Right atrium auricular region (tissue), 2 donors: Measurements from ENCODE around the gene NFATC2IP. TPM values are rescaled to one million over a fixed set of nuclear protein-coding genes. Genes with fewer than 3 reads are reported as not detected.
A peak's percentile ranks its signal among the peaks of the same experiment; 100 is the strongest.
"Not testable (repeated sequence)": the region's sequence is repeated elsewhere in the genome, so short reads cannot be mapped to it uniquely, and the experiment has no call there.

Source experiments
- DNase-seq: peaks from one replicate; pipeline ENCODE4 v3.0.0-alpha.2; 2019; ENCODE audit warnings: low spot score
- H3K27ac ChIP-seq, 2 donors: fragments of 200-600 bp; sonication (generic); 1 replicate in 1 of 2; 2 replicates in 1 of 2; pipeline ENCODE4 v1.5.1; 2016 to 2019
- H3K27me3 ChIP-seq, 2 donors: fragments of 200-600 bp; sonication (generic); one replicate each; pipeline versions ENCODE4 v1.5.1 to v1.6.0; 2017 to 2019
- H3K36me3 ChIP-seq: fragments of 200-600 bp; sonication (generic); one replicate; pipeline ENCODE4 v1.5.1; 2016
- H3K4me1 ChIP-seq, 2 donors: fragments of 200-600 bp; sonication (generic); one replicate each; pipeline versions ENCODE4 v1.5.1 to v1.6.0; 2017 to 2019
- H3K4me3 ChIP-seq, 2 donors: fragments of 200-600 bp; sonication (generic); 1 replicate in 1 of 2; 2 replicates in 1 of 2; pipeline ENCODE4 v1.5.1; 2017 to 2019; ENCODE audit warnings: mild to moderate bottlenecking in 1 of 2, moderate library complexity in 1 of 2
- H3K9me3 ChIP-seq, 2 donors: fragments of 200-600 bp; sonication (generic); one replicate each; pipeline ENCODE4 v1.5.1; 2019
- total RNA-seq, 2 donors: library from RNA; depleted of rRNA; stranded (reverse); fragments of >200 nt; gene quantifications; one replicate each; pipeline ENCODE4 v1.1.0, GENCODE V29; 2016
- TF ChIP-seq, protein P1 (sequence below), 2 donors: fragments of 200-600 bp; sonication (generic); IDR thresholded peaks; one replicate each; pipeline ENCODE4 v1.5.1; 2019; ENCODE audit warnings: antibody characterized with exemption in 2 of 2

Gene NFATC2IP
- total RNA-seq, 2 donors from 2014 or later: 10.6 to 13.0 TPM

DNA sequence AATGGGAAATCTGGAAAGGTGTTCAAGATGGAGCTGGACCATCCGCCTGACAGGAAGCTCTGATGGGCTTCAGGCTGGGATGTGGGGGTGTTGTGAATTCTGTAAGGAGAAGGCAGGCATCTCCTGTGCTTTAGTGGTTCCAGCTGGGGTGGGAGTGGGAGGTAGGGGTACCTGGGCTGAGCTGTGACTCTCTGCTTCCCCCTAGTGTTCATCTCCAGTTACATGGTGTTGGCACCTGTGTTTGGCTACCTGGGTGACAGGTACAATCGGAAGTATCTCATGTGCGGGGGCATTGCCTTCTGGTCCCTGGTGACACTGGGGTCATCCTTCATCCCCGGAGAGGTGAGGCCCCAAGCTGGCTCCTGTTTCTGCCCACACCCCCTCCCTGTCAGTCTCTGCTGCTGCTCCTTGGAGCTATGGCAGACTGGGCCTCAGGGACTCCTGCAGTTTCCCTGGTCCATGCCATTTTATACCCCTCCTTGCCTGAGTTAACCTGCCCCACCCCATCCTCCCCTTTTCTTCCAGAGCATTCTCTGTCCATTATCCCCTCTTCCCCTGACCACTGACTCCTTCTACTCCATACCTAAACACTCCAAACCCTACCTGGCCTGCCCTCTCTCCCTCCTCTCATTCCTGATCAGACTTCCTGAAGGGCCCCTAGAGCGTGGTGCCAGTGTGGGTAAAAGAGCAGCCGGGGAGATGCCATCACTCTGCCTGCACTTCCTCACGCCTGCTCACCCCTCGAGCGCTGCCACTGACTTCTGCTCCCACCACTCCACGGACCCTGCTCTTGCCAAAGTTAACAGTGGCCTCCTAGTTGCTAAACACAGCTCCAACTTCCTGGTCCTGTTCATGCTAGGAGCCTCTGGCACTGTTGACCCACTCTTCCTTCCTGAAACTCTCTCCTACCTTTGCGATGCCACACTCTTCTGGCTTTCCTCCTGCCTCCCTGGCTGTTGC, 27.2 kb downstream of the NFATC2IP start:
- TF ChIP-seq, protein P1, sequence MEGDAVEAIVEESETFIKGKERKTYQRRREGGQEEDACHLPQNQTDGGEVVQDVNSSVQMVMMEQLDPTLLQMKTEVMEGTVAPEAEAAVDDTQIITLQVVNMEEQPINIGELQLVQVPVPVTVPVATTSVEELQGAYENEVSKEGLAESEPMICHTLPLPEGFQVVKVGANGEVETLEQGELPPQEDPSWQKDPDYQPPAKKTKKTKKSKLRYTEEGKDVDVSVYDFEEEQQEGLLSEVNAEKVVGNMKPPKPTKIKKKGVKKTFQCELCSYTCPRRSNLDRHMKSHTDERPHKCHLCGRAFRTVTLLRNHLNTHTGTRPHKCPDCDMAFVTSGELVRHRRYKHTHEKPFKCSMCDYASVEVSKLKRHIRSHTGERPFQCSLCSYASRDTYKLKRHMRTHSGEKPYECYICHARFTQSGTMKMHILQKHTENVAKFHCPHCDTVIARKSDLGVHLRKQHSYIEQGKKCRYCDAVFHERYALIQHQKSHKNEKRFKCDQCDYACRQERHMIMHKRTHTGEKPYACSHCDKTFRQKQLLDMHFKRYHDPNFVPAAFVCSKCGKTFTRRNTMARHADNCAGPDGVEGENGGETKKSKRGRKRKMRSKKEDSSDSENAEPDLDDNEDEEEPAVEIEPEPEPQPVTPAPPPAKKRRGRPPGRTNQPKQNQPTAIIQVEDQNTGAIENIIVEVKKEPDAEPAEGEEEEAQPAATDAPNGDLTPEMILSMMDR (IDR thresholded peaks at IDR 0.05): peak in 1 of 2 donors; percentile 33
- H3K36me3 ChIP-seq: peaks cover 20% of the 10 kb centered on the region
- DNase-seq: no peak

DNA sequence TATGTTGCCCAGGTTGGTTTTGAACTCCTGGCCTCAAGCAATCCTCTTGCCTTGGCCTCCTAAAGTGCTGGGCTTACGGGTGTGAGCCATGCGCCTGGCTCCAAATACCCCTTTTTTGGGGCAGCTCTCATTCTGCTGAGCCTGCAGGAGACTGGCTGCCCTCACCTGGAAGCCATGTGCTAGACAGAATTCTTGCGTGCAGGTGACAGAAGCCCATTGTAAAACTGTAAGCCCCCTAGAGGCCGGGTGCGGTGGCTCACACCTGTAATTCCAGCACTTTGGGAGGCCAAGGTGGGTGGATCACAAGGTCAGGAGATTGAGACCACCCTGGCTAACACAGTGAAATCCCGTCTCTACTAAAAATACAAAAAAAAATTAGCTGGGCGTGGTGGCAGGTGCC, 29.6 kb downstream of the NFATC2IP start:
- H3K4me1 ChIP-seq: peaks cover 0 to 11% of the 10 kb centered on the region in 2 donors
- not testable (repeated sequence) for H3K27ac ChIP-seq, H3K4me3 ChIP-seq, H3K27me3 ChIP-seq, H3K9me3 ChIP-seq, DNase-seq
- peaks cover 37% of the 10 kb centered on the region for H3K36me3 ChIP-seq

More for the DNA sequence above, 27.2 kb downstream of the NFATC2IP start:
- Histone ChIP-seq H3K4me1 (peaks cover 0 to 14% of the 10 kb centered on the region in 2 donors), H3K27me3 (no peaks in the 10 kb centered on the region), H3K27ac (no peak overlapping the region), H3K4me3 (no peak overlapping the region), H3K9me3 (no peaks in the 10 kb centered on the region)

DNA sequence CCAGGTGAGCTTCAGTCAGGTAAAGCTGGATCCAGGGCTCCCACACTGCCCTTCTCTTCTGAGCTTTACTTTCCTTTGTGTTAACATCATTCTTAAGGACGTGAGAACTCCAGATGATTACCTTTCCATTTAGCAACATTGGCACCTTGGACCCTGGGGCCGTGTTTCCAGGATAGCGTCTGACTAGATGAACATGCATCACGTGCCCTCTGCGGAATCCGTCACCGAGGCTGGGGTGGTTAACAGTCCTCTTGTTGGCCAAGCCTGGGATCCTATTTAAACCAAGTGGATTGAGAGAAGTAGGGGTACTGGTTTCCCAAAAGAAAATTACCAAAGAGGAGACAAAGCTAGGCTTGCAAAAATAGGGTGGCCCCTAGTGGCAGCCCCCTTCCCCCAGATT, 30.2 kb downstream of the NFATC2IP start:
- peaks cover 0 to 5% of the 10 kb centered on the region in 2 donors for H3K4me1 ChIP-seq
- TF ChIP-seq, protein P1 (IDR thresholded peaks at IDR 0.05): no peak
- peaks cover 37% of the 10 kb centered on the region for H3K36me3 ChIP-seq
- H3K4me3 ChIP-seq: no peak overlapping the region
- no peaks in the 10 kb centered on the region for H3K27me3 ChIP-seq
- H3K27ac ChIP-seq: no peak overlapping the region
- no peaks in the 10 kb centered on the region for H3K9me3 ChIP-seq
- no peak for DNase-seq

DNA sequence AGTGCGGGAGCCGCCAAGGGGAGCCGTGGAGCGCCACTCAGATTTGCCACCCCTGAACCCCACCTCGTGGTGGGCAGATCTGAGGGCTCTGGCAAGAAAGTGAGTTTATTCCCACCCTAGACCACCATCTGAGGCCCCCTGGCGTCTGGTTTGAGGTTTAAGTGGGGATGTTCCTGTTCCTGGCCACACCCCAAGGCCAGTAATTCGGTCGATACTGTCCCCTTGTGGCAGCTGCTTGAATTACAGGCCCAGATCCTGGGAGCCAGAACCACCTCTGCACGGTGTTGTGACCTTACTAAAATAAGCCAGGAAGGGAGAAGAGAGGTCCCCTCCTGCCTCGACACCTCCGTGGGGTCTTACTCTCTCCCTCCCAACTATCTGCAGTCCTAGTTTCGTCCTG, 30.8 kb downstream of the NFATC2IP start:
- Histone ChIP-seq H3K4me3 (no peak overlapping the region), H3K27me3 (no peaks in the 10 kb centered on the region), H3K27ac (no peak overlapping the region), H3K9me3 (peaks cover 0 to under 1% of the 10 kb centered on the region in 2 donors), H3K4me1 (no peaks in the 10 kb centered on the region), H3K36me3 (peaks cover 42% of the 10 kb centered on the region)
- TF ChIP-seq, protein P1 (IDR thresholded peaks at IDR 0.05): peak in 1 of 2 donors; percentile 26
- DNase-seq: no peak

DNA sequence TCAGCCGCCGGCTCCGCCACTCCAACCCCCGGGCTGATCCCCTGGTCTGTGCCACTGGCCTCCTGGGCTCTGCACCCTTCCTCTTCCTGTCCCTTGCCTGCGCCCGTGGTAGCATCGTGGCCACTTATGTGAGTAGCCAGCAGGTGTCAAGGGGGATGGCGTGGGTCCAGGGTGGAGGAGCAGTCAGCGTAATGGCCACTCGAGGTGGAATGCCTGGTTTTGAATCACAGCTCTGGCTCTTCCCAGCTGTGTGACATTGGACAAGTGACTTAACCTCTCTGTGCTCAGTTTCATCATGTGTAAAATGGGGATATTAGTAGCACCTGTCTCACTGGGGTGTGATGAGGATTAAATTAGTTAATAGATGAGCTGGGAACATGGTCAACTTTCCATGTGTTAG, 31.7 kb downstream of the NFATC2IP start:
- peaks cover 51% of the 10 kb centered on the region for H3K36me3 ChIP-seq
- H3K9me3 ChIP-seq: peaks cover 0 to 9% of the 10 kb centered on the region in 2 donors
- TF ChIP-seq, protein P1 (IDR thresholded peaks at IDR 0.05): no peak
- H3K4me1 ChIP-seq: no peaks in the 10 kb centered on the region
- H3K27ac ChIP-seq: no peak overlapping the region
- DNase-seq: no peak
- no peak overlapping the region for H3K4me3 ChIP-seq
- no peaks in the 10 kb centered on the region for H3K27me3 ChIP-seq

DNA sequence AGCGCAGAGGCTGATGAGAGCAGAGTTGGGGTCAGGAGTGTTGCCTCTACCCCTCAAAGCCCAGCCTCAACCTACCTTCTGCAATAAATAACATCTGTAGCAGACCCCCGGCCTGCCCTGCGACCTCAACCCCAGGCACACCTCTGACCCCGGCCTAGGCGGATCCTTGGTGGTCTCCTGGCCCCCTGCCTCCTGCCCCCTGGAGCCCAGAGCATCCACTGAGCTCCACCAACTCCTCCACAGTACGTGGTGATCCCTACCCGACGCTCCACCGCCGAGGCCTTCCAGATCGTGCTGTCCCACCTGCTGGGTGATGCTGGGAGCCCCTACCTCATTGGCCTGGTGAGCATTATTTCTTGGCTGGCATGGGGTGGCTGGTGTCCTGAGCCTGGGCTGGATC, 32.2 kb downstream of the NFATC2IP start:
- H3K9me3 ChIP-seq: peaks cover 0 to 10% of the 10 kb centered on the region in 2 donors
- no peaks in the 10 kb centered on the region for H3K27me3 ChIP-seq
- no peak for DNase-seq
- H3K4me1 ChIP-seq: no peaks in the 10 kb centered on the region
- H3K36me3 ChIP-seq: peaks cover 51% of the 10 kb centered on the region
- TF ChIP-seq, protein P1 (IDR thresholded peaks at IDR 0.05): no peak
- H3K27ac ChIP-seq: no peak overlapping the region
- H3K4me3 ChIP-seq: no peak overlapping the region
